NCI-H2029 treated with DMSO at 0.1 percent for 48 hours (cell line): ENCODE results near the gene TCF25.
A peak's percentile ranks its signal among the peaks of the same experiment; 100 is the strongest.

Experiments
- DNase-seq: peaks from one replicate; lab custom pipeline; 2025; lab: John Stamatoyannopoulos, UW

The TCF25 gene

GRCh38 chr16:89844739-89845339 is 28.6 kb upstream of the TCF25 start:
- no peak for DNase-seq

- DNase-seq: no peak
Observed at GRCh38 chr16:89845417-89845816, 28.0 kb upstream of the TCF25 start.

GRCh38 chr16:89847051-89847939 is 26.1 kb upstream of the TCF25 start:
- peak; percentile 33 for DNase-seq

- no peak for DNase-seq
Observed at GRCh38 chr16:89847940-89848297, 25.5 kb upstream of the TCF25 start.

- no peak for DNase-seq
Observed at GRCh38 chr16:89848974-89849373, 24.4 kb upstream of the TCF25 start.

GRCh38 chr16:89853306-89853993 is 19.9 kb upstream of the TCF25 start:
- DNase-seq: no peak

- no peak for DNase-seq
Observed at GRCh38 chr16:89855301-89855945, 18.0 kb upstream of the TCF25 start.

GRCh38 chr16:89855986-89856385 is 17.4 kb upstream of the TCF25 start:
- no peak for DNase-seq

GRCh38 chr16:89858973-89859614 is 14.3 kb upstream of the TCF25 start:
- DNase-seq: no peak

GRCh38 chr16:89859615-89860007 is 13.8 kb upstream of the TCF25 start:
- DNase-seq: no peak

- no peak for DNase-seq
Observed at GRCh38 chr16:89860747-89861304, 12.6 kb upstream of the TCF25 start.

- DNase-seq: no peak
Observed at GRCh38 chr16:89861648-89862047, 11.7 kb upstream of the TCF25 start.

- DNase-seq: no peak
Observed at GRCh38 chr16:89862732-89863131, 10.7 kb upstream of the TCF25 start.

GRCh38 chr16:89863741-89864526 is 9.5 kb upstream of the TCF25 start:
- no peak for DNase-seq

- DNase-seq: no peak
Observed at GRCh38 chr16:89864527-89864820, 8.9 kb upstream of the TCF25 start.

- DNase-seq: no peak
Observed at GRCh38 chr16:89867918-89868317, 5.5 kb upstream of the TCF25 start.

- no peak for DNase-seq
Observed at GRCh38 chr16:89869911-89870310, 3.5 kb upstream of the TCF25 start.

- DNase-seq: no peak
Observed at GRCh38 chr16:89870440-89870839, 3.0 kb upstream of the TCF25 start.

GRCh38 chr16:89871895-89872294 is 1.5 kb upstream of the TCF25 start:
- no peak for DNase-seq

- DNase-seq: peak; percentile 15
Observed at GRCh38 chr16:89873972-89874689, 739 bp downstream of the TCF25 start.
